Rectal smooth muscle tissue (tissue), 1 donor: ENCODE data around the gene RNF217.

Experiments used
- H3K27ac ChIP-seq: one replicate; pipeline ENCODE4 v1.7.0; 2013; ENCODE audit warnings: low read depth, low read length, inconsistent platforms
- H3K27me3 ChIP-seq: one replicate; pipeline ENCODE4 v1.7.0; 2013; ENCODE audit warnings: low read length; ENCODE audit not compliant: control insufficient read depth, insufficient read depth
- H3K36me3 ChIP-seq: one replicate; pipeline ENCODE4 v1.7.0; 2013; ENCODE audit warnings: low read length; ENCODE audit not compliant: control insufficient read depth, insufficient read depth
- H3K4me1 ChIP-seq: one replicate; pipeline ENCODE4 v1.7.0; 2013; ENCODE audit warnings: low read length; ENCODE audit not compliant: control insufficient read depth, insufficient read depth
- H3K4me3 ChIP-seq: one replicate; pipeline ENCODE4 v1.7.0; 2013; ENCODE audit warnings: low read length
- H3K9ac ChIP-seq: one replicate; pipeline ENCODE4 v1.7.0; 2013; ENCODE audit warnings: low read length

The RNF217 gene

DNA sequence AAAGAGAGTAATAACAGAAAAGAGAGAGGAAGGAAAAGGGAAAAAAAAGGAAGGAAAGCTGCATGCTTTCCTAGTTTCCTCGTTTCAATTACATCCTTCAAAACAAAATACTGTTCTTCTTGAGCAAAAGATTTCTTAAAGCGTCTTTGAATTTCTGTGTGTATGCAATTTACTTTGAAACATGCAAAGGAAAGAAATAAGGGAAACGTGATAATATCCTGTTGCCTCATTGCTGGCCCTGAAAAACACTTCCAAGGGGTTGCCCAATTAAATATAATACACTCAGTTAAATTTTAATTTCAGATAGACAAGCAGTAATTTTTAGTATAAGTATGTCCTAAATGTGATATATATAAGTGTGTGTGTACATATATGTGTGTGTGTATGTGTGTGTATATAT, 140.2 kb downstream of the RNF217 start:
- Histone ChIP-seq H3K9ac (no peak overlapping the region), H3K4me3 (no peak overlapping the region), H3K4me1 (peaks cover 13% of the 10 kb centered on the region), H3K36me3 (no peaks in the 10 kb centered on the region), H3K27me3 (no peaks in the 10 kb centered on the region), H3K27ac (peak overlapping the region; percentile 50)

DNA sequence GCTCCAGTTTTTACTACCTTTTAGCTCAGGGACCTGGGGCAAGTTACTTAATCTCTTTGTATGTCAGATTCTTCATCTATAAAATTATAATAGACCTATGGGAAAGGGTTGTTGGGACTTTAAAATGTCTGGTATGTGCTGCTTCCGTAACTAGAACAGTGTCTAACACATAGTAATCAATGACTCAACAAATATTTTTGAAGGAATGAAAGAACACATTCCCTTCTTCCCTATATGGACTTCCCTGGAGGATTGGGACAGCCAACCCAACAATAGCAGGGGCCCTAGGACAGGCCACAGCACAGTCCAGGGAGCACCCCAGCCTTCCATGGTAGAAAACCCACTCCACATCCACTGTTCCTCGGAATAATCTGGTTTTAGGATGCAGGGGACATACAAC, 140.7 kb downstream of the RNF217 start:
- Histone ChIP-seq H3K27ac (peak overlapping the region; percentile 23), H3K4me1 (peaks cover 13% of the 10 kb centered on the region), H3K36me3 (no peaks in the 10 kb centered on the region), H3K9ac (no peak overlapping the region), H3K27me3 (no peaks in the 10 kb centered on the region), H3K4me3 (no peak overlapping the region)

DNA sequence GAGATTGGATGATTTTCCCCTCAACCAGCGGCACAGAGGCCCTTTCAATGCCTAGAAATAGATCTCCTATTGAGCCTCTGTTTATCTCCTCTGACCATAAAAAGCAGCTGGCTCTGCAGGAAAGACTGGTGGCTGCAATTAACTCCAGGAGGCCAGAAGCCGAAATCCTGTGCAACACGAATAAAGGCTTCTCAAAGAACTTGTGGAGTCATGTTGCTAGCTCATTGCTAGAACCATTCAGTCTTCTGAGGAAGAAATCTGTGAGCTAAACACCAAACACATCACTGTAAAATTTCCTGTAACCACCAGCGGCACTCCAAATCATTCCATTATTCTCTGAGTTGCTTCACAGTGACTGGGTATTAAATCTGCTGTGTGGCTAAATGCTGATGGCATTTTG, 142.2 kb downstream of the RNF217 start:
- Histone ChIP-seq H3K27ac (peak overlapping the region; percentile 19), H3K4me1 (peaks cover 11% of the 10 kb centered on the region), H3K9ac (no peak overlapping the region), H3K27me3 (no peaks in the 10 kb centered on the region), H3K36me3 (no peaks in the 10 kb centered on the region), H3K4me3 (no peak overlapping the region)

DNA sequence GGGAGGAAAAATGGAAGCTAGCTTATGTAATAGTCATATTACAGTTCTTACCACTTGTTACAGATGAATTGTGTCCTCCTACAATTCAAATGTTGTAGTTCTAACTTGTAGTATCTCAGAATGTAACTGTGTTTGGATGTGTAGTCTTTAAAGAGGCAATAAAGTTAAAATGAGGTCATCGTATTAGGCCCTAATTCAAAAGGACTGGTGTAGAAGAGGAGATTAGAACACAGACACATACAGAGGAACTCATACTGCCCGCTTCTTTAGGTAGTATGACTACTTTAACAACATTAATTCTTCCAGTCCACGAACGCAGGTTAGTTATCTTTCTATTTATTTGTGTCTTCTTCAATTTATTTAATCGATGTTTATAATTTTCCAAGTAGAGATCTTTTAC, 144.8 kb downstream of the RNF217 start:
- no peaks in the 10 kb centered on the region for H3K27me3 ChIP-seq
- peaks cover 8% of the 10 kb centered on the region for H3K4me1 ChIP-seq
- no peaks in the 10 kb centered on the region for H3K36me3 ChIP-seq
- no peak overlapping the region for H3K4me3 ChIP-seq
- H3K27ac ChIP-seq = no peak overlapping the region
- no peak overlapping the region for H3K9ac ChIP-seq

DNA sequence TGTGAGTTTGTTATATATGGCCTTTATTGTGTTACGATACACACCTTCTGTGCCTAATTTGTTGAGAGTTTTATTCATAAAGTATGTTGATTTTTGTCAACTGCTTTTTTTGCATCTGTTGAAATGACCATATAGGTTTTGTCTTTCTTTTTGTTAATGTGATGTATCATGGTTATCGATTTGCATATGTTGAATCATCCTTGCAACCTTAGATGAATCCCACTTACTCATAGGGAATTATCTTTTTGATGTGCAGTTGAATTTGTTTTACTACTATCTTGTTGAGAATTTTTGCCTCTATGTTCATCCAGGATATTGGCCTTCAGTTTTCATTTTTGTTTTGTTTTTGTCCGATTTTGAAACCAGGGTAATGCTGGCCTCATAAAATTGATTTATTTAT, 145.7 kb downstream of the RNF217 start:
- H3K4me1 ChIP-seq = peaks cover 2% of the 10 kb centered on the region
- H3K4me3 ChIP-seq = no peak overlapping the region
- H3K27me3 ChIP-seq = no peaks in the 10 kb centered on the region
- H3K9ac ChIP-seq = no peak overlapping the region
- no peak overlapping the region for H3K27ac ChIP-seq
- H3K36me3 ChIP-seq = no peaks in the 10 kb centered on the region

DNA sequence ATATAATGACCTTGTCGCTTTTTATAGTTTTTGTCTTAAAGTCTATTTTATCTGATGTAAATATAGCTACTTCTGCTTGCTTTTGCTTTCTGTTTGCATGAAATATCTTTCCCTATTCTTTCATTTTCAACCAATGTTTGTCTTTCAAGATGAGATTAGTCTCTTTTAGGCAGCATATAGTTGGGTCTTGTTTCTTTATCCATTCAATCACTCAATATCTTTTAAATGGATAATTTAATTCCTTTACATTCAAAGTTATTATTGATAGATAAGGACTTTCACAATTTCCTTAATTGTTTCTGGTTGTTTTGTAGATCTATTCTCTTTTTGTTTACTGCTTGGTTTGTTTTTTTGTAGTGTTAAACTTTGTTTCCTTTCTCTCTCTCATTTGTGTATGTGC, 147.8 kb downstream of the RNF217 start:
- Histone ChIP-seq H3K36me3 (no peaks in the 10 kb centered on the region), H3K4me1 (no peaks in the 10 kb centered on the region), H3K27me3 (no peaks in the 10 kb centered on the region), H3K4me3 (no peak overlapping the region), H3K27ac (no peak overlapping the region), H3K9ac (no peak overlapping the region)

DNA sequence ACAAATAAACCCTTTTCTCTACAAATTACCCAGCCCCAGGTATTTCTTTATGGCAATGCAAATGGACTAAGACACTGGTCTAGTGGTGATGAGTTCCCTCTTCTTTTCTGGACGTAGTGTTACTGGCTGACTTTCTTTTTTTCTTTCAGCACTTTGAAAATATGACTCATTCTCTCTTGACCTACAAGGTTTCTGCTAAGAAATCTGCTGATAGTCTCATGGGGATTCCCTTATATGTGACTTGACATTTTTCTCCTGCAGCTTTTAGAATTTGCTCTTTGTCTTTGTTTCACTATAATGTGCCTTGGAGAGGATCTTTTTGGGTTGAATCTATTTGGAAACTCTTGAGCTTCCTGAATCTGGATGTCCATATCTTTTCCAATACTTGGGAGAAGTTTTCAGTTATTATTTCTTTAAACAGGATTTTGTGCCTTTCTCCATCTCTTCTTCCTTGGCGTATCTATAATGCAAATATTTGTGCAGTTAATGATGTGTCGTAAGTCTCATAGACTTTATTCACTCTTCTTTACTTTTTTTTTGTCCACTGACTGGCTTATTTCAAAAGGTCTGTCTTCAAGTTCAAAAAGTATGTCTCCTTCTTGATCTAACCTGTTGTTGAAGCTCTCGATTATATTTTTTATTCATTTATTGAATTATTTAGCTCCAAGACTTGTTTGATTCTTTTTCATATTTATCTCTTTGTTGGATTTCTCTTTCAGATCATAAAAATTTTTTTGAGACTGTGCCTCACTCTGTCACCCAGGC, 149.2 kb downstream of the RNF217 start:
- no peaks in the 10 kb centered on the region for H3K4me1 ChIP-seq
- no peaks in the 10 kb centered on the region for H3K36me3 ChIP-seq
- H3K27me3 ChIP-seq = no peaks in the 10 kb centered on the region
- H3K27ac ChIP-seq = no peak overlapping the region
- no peak overlapping the region for H3K9ac ChIP-seq
- no peak overlapping the region for H3K4me3 ChIP-seq

DNA sequence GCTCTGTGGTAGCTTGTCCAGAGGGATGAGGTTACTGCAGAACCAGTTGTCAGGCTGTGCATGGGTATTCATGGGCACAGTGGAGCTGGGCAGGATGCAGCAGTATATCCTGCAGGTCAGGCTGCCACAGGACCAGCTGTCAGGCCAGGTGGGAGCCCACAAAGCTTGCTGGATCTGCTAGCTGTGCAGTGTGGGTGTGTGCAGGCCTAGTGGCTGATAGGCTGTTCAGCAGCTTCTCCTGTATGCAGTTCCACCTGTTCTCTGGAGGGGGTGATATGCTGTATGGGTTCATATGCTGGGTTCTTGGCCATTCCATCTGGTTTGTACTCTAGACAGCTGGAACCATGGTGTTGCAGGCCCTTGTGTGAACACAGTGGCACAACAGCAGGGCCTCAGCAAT, 150.7 kb downstream of the RNF217 start:
- H3K36me3 ChIP-seq = no peaks in the 10 kb centered on the region
- no peaks in the 10 kb centered on the region for H3K4me1 ChIP-seq
- H3K27me3 ChIP-seq = no peaks in the 10 kb centered on the region
- H3K27ac ChIP-seq = no peak overlapping the region
- H3K9ac ChIP-seq = no peak overlapping the region
- H3K4me3 ChIP-seq = no peak overlapping the region

DNA sequence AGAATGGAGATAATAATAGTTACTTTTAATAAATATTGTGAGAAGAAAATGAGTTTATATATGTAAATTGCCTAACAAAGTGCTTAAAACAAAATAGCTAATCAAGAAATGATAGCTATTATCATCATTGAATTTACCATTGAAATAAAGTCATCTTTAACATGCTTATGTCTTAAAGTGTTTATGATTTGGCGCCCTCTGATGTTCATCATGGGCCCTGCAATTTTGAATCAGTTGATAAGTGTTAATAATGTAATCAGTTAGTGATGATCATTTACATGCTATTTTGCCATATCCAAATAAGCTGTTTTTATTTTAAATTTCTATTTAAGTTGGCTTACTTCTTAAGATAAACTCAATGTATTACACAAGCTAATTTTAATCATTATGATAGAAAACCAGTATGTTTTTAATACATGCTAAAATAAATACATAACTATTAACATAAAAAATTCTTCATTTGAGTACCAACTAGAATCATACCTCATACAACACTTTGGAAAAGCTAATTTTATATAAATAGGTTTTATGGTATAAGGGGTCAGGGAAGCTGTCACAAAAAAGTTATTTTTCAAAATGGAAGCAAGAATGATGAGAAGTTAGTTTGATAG, 152.1 kb downstream of the RNF217 start:
- Histone ChIP-seq H3K4me3 (no peak overlapping the region), H3K4me1 (no peaks in the 10 kb centered on the region), H3K27ac (no peak overlapping the region), H3K9ac (no peak overlapping the region), H3K27me3 (no peaks in the 10 kb centered on the region), H3K36me3 (no peaks in the 10 kb centered on the region)

DNA sequence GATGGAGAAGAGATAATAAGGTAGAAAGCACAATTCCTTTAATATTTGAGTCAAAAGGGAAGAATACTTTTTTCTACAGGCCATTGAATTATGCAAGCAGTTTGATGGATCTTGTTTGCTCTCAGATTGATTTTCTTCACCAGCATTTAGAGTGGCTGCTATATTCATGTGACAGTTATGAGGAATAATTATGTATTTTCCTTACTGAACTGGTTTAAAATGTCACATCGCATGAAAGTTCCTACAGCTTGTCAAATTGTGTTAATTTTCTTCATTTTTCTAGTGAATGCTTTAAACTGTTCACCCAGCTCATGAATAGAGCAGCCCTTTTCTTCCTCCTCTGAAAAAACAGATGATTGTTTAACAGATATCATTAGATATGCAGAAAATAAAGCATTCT, 153.9 kb downstream of the RNF217 start:
- H3K4me3 ChIP-seq = no peak overlapping the region
- no peak overlapping the region for H3K27ac ChIP-seq
- H3K4me1 ChIP-seq = no peaks in the 10 kb centered on the region

DNA sequence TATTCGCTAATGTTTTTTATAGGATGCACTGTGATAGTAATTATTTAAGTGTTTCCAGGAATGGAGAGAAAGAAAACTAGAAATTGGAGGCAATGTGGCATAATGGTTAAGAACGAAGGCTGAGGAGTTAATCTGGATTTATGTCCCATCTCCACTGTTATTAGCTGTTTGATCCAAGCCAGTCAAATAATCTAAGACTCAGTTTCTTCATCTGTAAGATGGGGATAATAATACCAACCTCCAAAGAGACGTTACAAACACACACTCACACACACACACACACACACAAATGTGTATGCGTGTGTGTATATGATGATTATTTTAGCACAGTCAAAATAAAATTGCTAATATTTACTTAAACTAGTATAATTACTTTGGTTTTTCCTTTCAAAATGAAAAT, 154.5 kb downstream of the RNF217 start:
- H3K27me3 ChIP-seq = no peaks in the 10 kb centered on the region
- H3K4me1 ChIP-seq = no peaks in the 10 kb centered on the region
- H3K27ac ChIP-seq = no peak overlapping the region
- no peak overlapping the region for H3K9ac ChIP-seq
- no peak overlapping the region for H3K4me3 ChIP-seq
- no peaks in the 10 kb centered on the region for H3K36me3 ChIP-seq

More for the DNA sequence above, 153.9 kb downstream of the RNF217 start:
- H3K27me3 ChIP-seq = no peaks in the 10 kb centered on the region
- H3K9ac ChIP-seq = no peak overlapping the region
- no peaks in the 10 kb centered on the region for H3K36me3 ChIP-seq

DNA sequence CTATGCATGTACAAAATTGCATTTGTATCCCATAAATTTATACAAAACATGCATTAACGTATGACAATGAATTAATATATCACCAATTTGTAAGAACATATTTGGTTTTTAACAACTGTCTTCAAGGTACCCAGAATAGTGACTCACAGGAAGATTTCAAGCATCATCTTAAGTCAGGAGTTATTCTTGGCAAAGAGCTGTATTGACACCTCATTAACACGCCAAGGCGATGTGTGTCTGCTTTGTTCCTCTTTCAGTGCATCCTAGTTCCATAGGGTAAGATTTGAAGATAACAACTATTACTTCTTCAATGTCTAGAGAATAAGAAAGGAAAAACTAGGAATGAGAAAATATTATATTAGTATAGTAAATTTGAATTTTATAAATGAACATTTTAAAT, 155.6 kb downstream of the RNF217 start:
- Histone ChIP-seq H3K36me3 (no peaks in the 10 kb centered on the region), H3K4me3 (no peak overlapping the region), H3K27me3 (no peaks in the 10 kb centered on the region), H3K9ac (no peak overlapping the region), H3K27ac (no peak overlapping the region), H3K4me1 (no peaks in the 10 kb centered on the region)

DNA sequence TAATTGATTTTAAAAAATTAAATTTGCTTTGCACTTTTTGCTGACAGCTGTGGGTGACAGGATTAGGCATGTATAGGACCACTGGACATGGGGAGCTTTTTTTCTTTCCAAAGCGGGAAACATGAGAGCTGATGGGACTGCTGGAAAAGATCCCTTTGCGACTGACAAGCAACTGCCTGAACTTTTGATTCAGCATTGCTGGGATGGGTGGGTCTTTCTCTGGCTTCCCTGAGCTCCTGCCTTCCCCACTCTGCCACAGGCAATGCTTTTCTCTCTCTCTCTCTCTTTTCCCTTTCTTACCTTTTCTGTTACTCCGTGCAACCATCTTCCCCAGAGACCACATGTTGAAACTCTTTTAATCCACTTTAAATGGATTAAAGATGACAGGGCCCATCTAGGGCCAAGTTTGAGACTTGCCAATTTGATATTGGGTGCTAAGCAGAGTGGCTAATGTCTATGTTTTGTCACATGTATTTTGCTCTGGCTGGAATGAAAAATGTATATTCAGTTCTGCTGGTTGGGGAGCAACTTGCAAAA, 157.9 kb downstream of the RNF217 start:
- Histone ChIP-seq H3K4me3 (no peak overlapping the region), H3K4me1 (no peaks in the 10 kb centered on the region), H3K27me3 (no peaks in the 10 kb centered on the region), H3K9ac (no peak overlapping the region), H3K36me3 (no peaks in the 10 kb centered on the region), H3K27ac (no peak overlapping the region)
